GM19452 (cell line): ENCODE data around the gene PDE4C.

ENCODE experiments used
- ATAC-seq: cut with Tn5 transposase; IDR thresholded peaks from one replicate; pipeline ENCODE4 v1.9.1; 2021; ENCODE audit not compliant: unreplicated experiment

The PDE4C gene

GRCh38 chr19:18254546-18255503, 28.6 kb upstream of the PDE4C start:
- ATAC-seq: no peak

GRCh38 chr19:18253716-18254115, 27.5 kb upstream of the PDE4C start:
- no peak for ATAC-seq

- ATAC-seq: no peak
Observed at GRCh38 chr19:18253130-18253529, 26.9 kb upstream of the PDE4C start.

- ATAC-seq: no peak
Observed at GRCh38 chr19:18252370-18252717, 26.1 kb upstream of the PDE4C start.

- ATAC-seq: no peak
Observed at GRCh38 chr19:18251587-18252369, 25.5 kb upstream of the PDE4C start.

GRCh38 chr19:18249834-18250233, 23.6 kb upstream of the PDE4C start:
- no peak for ATAC-seq

GRCh38 chr19:18245297-18245696, 19.1 kb upstream of the PDE4C start:
- ATAC-seq: no peak

- no peak for ATAC-seq
Observed at GRCh38 chr19:18239303-18239702, 13.1 kb upstream of the PDE4C start.

GRCh38 chr19:18234194-18234593, 8.0 kb upstream of the PDE4C start:
- no peak for ATAC-seq

GRCh38 chr19:18233224-18233825, 7.1 kb upstream of the PDE4C start:
- ATAC-seq: no peak

GRCh38 chr19:18232540-18233223, 6.4 kb upstream of the PDE4C start:
- ATAC-seq: no peak

GRCh38 chr19:18231775-18232174, 5.5 kb upstream of the PDE4C start:
- no peak for ATAC-seq

GRCh38 chr19:18230941-18231734, 4.9 kb upstream of the PDE4C start:
- no peak for ATAC-seq

GRCh38 chr19:18229915-18230314, 3.7 kb upstream of the PDE4C start:
- no peak for ATAC-seq

GRCh38 chr19:18229474-18229873, 3.2 kb upstream of the PDE4C start:
- ATAC-seq: no peak

- no peak for ATAC-seq
Observed at GRCh38 chr19:18227781-18228271, 1.6 kb upstream of the PDE4C start.

GRCh38 chr19:18226956-18227780, 930 bp upstream of the PDE4C start:
- no peak for ATAC-seq

- ATAC-seq: no peak
Observed at GRCh38 chr19:18225355-18225701, 910 bp downstream of the PDE4C start.
